Stimulated activated CD4-positive, alpha-beta T cell treated with anti-CD3 and anti-CD28 coated beads, Interleukin-1b, Interleukin-23, amount 100 ng/mL, for 48 hours (primary cell): ENCODE measurements around the gene CD44.

Experiments used
- DNase-seq: peaks from one replicate; pipeline ENCODE4 v3.0.0-alpha.2; 2020

Gene CD44

GRCh38 chr11:35112056-35112845, 26.7 kb upstream of the CD44 start:
- DNase-seq, result no peak

DNA sequence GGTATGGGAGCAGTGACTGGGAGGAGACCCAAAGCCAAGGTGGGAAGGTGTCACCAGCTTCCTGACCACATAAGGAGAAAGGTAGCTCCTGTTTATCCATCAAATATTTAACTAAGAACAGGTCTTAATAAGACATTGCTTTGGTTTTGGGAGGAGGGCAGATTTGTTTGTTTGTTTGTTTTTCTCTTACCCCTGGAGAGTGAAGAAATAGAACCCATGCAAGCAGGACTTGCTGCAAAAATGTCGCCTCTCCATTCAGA, 26.2 kb upstream of the CD44 start:
- no peak for DNase-seq

DNA sequence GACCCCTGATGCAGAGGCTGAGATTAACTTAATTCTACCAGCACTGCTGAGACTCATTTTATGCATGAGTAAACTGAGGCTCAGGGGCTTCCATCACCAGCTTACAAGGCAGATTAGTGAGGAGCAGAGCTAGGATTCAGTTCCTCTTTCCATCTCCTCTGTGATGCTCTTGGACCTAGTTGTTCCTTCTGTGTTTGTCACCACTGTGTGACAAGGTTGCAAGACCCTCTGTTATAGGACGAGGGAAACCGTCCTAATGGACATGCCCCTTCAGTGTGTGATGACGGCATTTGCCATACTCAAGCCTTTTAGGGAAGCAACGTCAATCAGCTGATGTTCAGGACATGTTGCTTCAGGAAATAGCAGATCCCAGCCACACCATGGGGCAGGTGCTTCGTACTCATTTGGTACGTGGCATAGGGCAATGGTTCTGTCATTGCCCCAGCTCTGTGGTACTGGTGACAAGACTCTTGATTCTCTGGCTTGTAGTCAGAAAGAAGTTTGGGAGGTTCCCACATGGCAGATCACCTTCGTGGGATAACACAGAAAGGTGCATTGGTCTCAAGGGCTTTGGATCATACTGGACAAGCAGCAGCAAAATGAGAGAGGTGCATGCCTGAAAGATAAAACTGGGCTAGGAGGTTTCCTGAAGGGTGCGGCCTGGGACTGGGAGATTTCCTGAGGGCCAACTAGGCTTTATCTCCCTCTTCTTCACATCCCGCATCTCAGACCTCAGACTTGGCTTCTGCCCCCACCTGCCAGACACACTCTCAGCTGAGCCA, 23.9 kb upstream of the CD44 start:
- no peak for DNase-seq

GRCh38 chr11:35115688-35116030, 23.3 kb upstream of the CD44 start:
- no peak for DNase-seq

GRCh38 chr11:35116245-35116644, 22.7 kb upstream of the CD44 start:
- DNase-seq, result no peak

- no peak for DNase-seq
Observed at GRCh38 chr11:35116762-35117640, 22.0 kb upstream of the CD44 start.

DNA sequence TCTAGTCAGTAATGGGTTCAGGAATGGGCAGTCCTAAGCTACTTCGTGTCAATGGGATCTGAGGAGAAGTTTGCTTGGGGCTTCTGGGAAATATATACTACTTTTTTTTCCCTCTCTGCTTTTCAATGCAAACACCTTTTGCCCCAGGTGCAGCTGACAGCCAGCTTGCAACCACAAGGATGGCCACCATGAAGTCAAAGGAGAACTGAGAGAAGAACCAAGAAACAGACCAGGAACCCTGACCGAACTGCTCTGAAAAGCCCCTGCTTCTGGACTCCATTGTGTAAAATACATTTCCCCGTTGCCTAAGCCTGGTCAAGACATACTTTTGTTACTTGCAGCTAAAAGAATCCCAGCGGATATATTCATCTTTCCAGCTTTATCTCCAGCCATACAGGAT, 20.1 kb upstream of the CD44 start:
- DNase-seq, result no peak

- no peak for DNase-seq
Observed at GRCh38 chr11:35121326-35121865, 17.6 kb upstream of the CD44 start.

DNA sequence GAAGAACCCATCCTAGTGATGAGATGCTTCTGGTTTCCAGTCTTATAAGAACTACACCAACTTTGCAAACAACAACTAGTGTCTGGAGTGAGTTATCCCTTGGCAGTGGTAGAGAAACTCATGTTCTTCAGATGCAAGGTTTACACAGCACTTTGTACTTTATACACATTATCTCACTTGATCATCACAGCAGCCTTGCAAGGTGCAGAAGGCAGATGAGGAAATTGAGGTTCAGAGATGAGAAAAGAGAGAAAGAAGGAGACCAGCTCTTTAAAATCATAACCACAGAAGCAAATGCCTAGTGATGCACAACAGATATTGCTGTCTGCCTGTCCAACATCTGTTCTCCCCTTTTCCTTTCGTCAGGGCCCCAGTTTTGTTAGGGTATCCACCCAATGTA, 16.7 kb upstream of the CD44 start:
- DNase-seq, result no peak

- DNase-seq, result peak; percentile 64
Observed at GRCh38 chr11:35126000-35126878, 12.7 kb upstream of the CD44 start.

GRCh38 chr11:35126879-35127581, 11.9 kb upstream of the CD44 start:
- DNase-seq, result no peak

DNA sequence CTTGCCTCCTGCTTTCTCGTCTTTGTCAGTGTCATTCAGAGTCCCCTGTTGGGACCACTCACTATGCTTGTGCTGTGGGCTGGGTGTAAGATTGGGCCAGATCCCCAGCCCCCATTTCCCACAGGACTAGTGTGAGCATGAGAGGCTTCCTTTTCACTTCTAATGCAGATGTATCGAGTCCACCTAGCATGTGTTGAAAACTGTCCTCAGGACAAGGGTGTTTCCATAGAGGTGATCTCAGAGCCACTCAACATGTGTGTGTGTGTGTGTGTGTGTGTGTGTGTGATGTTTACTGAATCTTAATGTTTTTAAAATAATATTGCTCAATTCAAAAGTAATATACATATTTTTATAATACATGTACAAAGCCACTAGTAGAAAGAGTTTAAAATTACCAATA, 11.4 kb upstream of the CD44 start:
- DNase-seq, result no peak

GRCh38 chr11:35131094-35131493, 7.9 kb upstream of the CD44 start:
- no peak for DNase-seq

DNA sequence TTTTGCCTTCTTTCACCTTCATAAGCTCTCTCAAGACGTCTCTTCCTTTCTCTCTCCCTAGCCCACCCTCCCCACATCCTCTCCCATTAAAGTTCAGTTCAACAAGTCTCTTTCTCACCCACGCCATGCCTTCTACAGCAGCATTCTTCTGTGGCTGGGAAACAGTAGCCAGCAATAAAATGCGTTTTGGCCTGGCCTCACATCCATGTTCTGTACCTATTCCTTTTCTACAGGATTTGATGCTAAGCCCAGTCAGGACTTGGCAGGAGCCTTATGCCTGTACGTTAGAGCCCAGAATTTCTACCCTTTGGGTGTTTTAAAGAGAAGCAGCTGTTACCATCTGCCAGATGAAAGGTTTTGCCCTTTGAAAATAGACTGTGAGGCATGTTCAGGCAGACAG, 7.1 kb upstream of the CD44 start:
- DNase-seq, result no peak

- DNase-seq, result peak; percentile 54
Observed at GRCh38 chr11:35133656-35134055, 5.3 kb upstream of the CD44 start.

DNA sequence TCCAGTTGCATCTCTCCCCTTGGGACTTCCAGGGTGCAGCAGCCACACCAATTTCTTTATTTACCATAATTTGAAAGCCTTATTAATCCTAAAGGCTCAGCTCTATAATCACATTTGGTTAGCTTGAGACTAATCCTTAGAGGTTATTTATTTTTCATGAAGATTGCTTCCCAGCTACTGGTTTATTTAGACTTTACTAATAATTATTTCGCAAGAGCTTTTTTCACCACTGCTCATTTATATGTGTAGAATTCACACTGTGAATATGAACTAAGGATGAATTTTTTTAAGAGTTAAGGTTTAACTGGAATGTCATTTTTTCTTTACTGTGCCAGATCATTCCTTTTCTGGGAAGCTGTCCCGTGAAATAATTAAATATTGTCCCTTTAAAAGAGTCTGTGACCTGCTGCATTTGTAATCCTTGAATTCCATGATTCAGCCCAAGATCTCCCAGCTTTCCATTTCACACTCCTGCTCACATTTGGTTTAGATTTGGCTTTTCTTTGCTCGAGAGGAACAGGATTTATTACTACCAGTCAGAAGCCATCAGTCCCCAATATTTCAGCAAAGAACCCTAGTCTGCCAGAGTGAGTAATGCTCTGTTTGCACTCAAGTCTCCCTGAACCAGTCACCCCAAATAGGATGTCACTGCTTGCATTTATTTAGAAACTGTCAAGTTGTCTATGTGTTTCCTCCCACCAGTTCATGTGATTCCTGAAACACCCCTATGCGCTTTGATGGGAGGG, 4.4 kb upstream of the CD44 start:
- DNase-seq, result no peak

- DNase-seq, result no peak
Observed at GRCh38 chr11:35135222-35135621, 3.7 kb upstream of the CD44 start.

DNA sequence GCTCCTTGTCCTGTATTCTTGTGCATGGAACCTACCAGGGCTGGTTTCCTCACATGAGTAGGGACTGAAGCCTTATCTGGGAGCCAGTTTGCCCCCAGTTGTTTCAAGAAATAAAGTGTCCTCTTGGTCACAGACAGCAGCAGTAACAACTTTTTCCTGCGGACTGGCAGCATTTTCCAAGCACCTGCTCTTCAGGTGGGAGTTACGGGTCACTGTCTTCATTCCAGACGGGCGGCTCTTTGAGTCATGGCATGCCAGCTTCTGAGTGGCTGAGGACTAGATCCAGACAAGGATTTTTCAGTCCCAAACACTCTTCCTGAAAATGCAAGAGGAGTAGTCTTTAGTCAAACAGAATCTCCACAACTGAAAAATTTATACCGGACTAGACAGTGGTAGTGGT, 2.7 kb upstream of the CD44 start:
- no peak for DNase-seq

DNA sequence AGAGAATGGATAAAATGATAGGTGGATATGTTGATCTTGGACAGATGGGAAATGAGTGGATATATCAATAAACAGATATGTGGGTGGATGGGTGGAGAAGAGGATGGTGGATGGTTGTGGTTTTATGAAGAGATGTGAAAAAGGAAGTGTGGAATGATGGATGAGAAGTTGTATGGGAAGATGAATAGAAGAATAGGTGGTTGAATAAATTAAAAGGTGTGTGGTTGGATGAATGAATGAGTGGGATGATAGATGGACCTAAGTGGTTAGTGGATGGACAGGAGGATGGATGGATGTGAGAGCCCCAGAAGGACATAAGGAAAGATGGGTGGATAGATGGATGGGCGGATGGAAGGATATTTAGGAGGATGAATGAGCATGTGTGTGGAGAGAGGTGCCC, 913 bp upstream of the CD44 start:
- no peak for DNase-seq

DNA sequence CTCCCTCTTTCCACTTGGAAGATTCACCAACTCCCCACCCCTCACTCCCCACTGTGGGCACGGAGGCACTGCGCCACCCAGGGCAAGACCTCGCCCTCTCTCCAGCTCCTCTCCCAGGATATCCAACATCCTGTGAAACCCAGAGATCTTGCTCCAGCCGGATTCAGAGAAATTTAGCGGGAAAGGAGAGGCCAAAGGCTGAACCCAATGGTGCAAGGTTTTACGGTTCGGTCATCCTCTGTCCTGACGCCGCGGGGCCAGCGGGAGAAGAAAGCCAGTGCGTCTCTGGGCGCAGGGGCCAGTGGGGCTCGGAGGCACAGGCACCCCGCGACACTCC, 397 bp upstream of the CD44 start:
- no peak for DNase-seq

- no peak for DNase-seq
Observed at GRCh38 chr11:35139722-35140282, 831 bp downstream of the CD44 start.
